Upper lobe of left lung (tissue), 6 donors: ENCODE measurements around the gene DNAH17. TPM values are rescaled to one million over a fixed set of nuclear protein-coding genes. Genes with fewer than 3 reads are reported as not detected.

Experiments
- ATAC-seq, 2 donors: fragments of 200-7000 bp; cut with Tn5 transposase; one replicate each; pipeline ENCODE4 v1.9.1; 2022; ENCODE audit warnings: mild to moderate bottlenecking in 2 of 2, moderate library complexity in 2 of 2; ENCODE audit not compliant: low FRiP score in 2 of 2
- DNase-seq, 2 donors: peaks; one replicate each; pipeline ENCODE4 v3.0.0-alpha.2; 2019 to 2020
- H3K27ac ChIP-seq, 4 donors: fragments of 200-600 bp; sonication (generic); one replicate each; pipeline ENCODE4 v1.5.1; 2016 to 2019
- H3K27me3 ChIP-seq, 4 donors: fragments of 200-600 bp; sonication (generic); one replicate each; pipeline ENCODE4 v1.5.1; 2017 to 2019
- H3K36me3 ChIP-seq, 4 donors: fragments of 200-600 bp; sonication (generic); one replicate each; pipeline ENCODE4 v1.5.1; 2016 to 2019
- H3K4me1 ChIP-seq, 4 donors: fragments of 200-600 bp; sonication (generic); one replicate each; pipeline ENCODE4 v1.5.1; 2018 to 2019
- H3K4me3 ChIP-seq, 4 donors: fragments of 200-600 bp; sonication (generic); one replicate each; pipeline ENCODE4 v1.5.1; 2017 to 2019; ENCODE audit warnings: mild to moderate bottlenecking in 2 of 4, moderate library complexity in 1 of 4
- H3K9me3 ChIP-seq, 4 donors: fragments of 200-600 bp; sonication (generic); one replicate each; pipeline ENCODE4 v1.5.1; 2018 to 2019
- EP300 ChIP-seq, 4 donors: sonication (generic); formaldehyde crosslinking; IDR thresholded peaks; one replicate each; pipeline ENCODE4 v1.5.1; 2017; ENCODE audit warnings: antibody characterized with exemption in 4 of 4, control low read depth in 2 of 4
- POLR2A ChIP-seq, 4 donors: fragments of 450-650 bp; IDR thresholded peaks; one replicate each; pipeline ENCODE4 v1.5.1; 2016 to 2017; ENCODE audit warnings: antibody characterized with exemption in 4 of 4, mild to moderate bottlenecking in 2 of 4
- POLR2AphosphoS5 ChIP-seq, 2 donors: sonication (generic); formaldehyde crosslinking; IDR thresholded peaks; one replicate each; pipeline ENCODE4 v1.5.1; 2017; ENCODE audit warnings: antibody characterized with exemption in 2 of 2
- WGBS, 2 donors: methylation state at CpG; one replicate each; pipeline ENCODE4 v1.1.5; 2017 to 2018; 5-methylcytosine and 5-hydroxymethylcytosine counted together
- total RNA-seq, 6 donors: library from RNA; depleted of rRNA in 4 of 6; stranded (reverse); fragments of >200 nt in 4 of 6; gene quantifications; one replicate each; pipeline versions ENCODE4 v1.1.0 to v1.2.1, GENCODE V29; 2016 to 2021
- TF ChIP-seq, protein P1 (sequence below), 6 experiments: fragments of 450-650 bp in 4 of 6; fragments of 200-600 bp in 2 of 6; sonication (generic) in 2 of 6; IDR thresholded peaks; one replicate each; pipeline ENCODE4 v1.5.1; 2016 to 2019; ENCODE audit warnings: antibody characterized with exemption in 6 of 6
- donor health status: DM: no; HTN: no; CAD: no; lungs with moderate emphysema.
- donor health status: DM: no; HTN: yes; CAD: no; lungs with severe emphysema.

Gene DNAH17
- total RNA-seq, 6 donors from 2014 or later, result 2.0 to 21.0 (median 3.7) TPM

DNA sequence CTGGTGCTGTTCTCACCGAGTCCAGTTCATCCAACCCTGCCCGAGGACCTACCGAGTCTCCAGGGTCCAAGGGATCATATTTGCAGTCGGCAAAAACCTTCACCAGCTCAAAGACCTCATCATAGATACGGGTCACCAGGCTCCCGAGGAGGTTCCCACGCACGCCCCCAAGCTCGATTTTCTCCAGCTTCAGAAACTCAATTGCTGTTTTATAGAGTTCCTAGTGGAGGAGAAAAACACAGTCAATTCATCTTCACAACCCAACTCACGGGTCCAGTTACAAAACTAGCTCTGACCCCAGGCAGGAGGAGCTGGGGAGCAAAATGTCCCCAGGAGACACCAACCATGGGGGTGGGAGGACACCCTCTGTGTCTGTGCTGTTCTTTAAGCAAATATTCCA lies 10.2 kb downstream of the DNAH17 start:
- no peaks in the 10 kb centered on the region for H3K4me1 ChIP-seq
- TF ChIP-seq EP300 (IDR thresholded peaks at IDR 0.05) (no peak), POLR2A (IDR thresholded peaks at IDR 0.05) (no peak), POLR2AphosphoS5 (IDR thresholded peaks at IDR 0.05) (no peak)
- TF ChIP-seq, protein P1, sequence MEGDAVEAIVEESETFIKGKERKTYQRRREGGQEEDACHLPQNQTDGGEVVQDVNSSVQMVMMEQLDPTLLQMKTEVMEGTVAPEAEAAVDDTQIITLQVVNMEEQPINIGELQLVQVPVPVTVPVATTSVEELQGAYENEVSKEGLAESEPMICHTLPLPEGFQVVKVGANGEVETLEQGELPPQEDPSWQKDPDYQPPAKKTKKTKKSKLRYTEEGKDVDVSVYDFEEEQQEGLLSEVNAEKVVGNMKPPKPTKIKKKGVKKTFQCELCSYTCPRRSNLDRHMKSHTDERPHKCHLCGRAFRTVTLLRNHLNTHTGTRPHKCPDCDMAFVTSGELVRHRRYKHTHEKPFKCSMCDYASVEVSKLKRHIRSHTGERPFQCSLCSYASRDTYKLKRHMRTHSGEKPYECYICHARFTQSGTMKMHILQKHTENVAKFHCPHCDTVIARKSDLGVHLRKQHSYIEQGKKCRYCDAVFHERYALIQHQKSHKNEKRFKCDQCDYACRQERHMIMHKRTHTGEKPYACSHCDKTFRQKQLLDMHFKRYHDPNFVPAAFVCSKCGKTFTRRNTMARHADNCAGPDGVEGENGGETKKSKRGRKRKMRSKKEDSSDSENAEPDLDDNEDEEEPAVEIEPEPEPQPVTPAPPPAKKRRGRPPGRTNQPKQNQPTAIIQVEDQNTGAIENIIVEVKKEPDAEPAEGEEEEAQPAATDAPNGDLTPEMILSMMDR (IDR thresholded peaks at IDR 0.05), result no peak
- DNase-seq (no peak), ATAC-seq (no peak)
- H3K9me3 ChIP-seq, result no peaks in the 10 kb centered on the region
- H3K27ac ChIP-seq, result no peak overlapping the region
- H3K27me3 ChIP-seq, result no peaks in the 10 kb centered on the region
- H3K36me3 ChIP-seq, result no peaks in the 10 kb centered on the region
- 92 to 93% methylated on average over 10 of the region's 10 CpGs for WGBS, 2 donors
- no peak overlapping the region for H3K4me3 ChIP-seq

DNA sequence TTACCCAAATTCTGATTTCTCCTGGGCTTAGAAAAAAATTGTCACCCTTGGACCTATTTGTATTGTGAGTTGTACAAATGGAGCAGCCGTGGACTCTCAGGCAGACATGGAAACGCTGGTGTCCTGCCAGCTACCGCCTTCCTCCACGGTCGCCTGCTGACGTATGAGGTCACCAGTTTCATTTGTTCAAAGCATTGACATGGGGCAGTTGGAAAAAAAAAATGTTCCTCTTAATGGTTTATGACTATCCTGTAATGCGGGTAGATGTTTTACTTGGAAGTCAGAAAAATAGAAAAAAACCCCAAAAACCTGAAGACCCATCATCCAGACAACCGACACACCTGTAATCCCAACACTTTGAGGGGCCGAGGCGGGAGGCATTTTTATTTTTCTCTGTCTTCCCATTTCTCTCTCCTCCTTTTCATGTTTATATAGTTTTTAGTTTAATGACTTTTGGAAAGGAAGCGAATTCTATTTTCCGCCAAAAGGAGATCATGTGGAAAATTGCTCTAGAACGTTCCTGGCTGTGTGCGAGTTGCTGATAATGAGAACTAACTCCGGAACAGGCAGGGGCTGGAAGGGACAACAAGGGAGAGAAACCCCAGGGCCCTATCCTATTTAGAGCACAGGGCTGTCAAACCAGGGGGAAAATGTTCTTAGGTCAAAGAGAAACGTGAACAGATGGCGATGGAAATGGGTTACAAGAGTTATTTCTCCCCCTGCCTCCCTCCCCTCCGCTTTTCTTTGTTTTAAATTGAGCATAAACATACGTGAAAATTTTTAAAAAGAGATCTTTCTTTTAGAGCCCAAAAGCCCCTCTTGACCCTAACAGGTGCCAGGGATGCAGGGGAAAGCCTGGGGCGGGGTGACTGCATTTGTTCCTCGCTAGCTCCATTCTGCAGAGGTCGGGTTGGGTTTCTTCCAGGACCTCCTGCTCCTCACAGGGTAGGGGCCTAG lies 13.7 kb downstream of the DNAH17 start:
- H3K27me3 ChIP-seq, result no peaks in the 10 kb centered on the region
- no peaks in the 10 kb centered on the region for H3K9me3 ChIP-seq
- H3K27ac ChIP-seq, result no peak overlapping the region
- WGBS, 2 donors, result 71 to 78% methylated on average over 22 of the region's 22 CpGs
- no peaks in the 10 kb centered on the region for H3K36me3 ChIP-seq
- H3K4me1 ChIP-seq, result no peaks in the 10 kb centered on the region
- ATAC-seq (peak in 1 of 2 donors; percentile 33), DNase-seq (no peak)
- H3K4me3 ChIP-seq, result no peak overlapping the region
- TF ChIP-seq EP300 (IDR thresholded peaks at IDR 0.05) (no peak), POLR2A (IDR thresholded peaks at IDR 0.05) (no peak), POLR2AphosphoS5 (IDR thresholded peaks at IDR 0.05) (no peak)
- TF ChIP-seq, protein P1 (IDR thresholded peaks at IDR 0.05), result no peak

- ATAC-seq, result no peak
- Histone ChIP-seq H3K27ac (no peak overlapping the region), H3K9me3 (no peaks in the 10 kb centered on the region), H3K4me3 (no peak overlapping the region), H3K4me1 (no peaks in the 10 kb centered on the region), H3K36me3 (no peaks in the 10 kb centered on the region), H3K27me3 (no peaks in the 10 kb centered on the region)
- TF ChIP-seq POLR2A (IDR thresholded peaks at IDR 0.05), result no peak
- TF ChIP-seq, protein P1 (IDR thresholded peaks at IDR 0.05), result no peak
- no peak for TF ChIP-seq EP300 (IDR thresholded peaks at IDR 0.05)
- TF ChIP-seq POLR2AphosphoS5 (IDR thresholded peaks at IDR 0.05), result no peak
- 83 to 92% methylated on average over 7 of the region's 7 CpGs for whole genome bisulfite sequencing, 2 donors
- no peak for DNase-seq
These were observed 14.5 kb downstream of the DNAH17 start for GRCh38 chr17:78562734-78563133.

- TF ChIP-seq POLR2A (IDR thresholded peaks at IDR 0.05) (no peak), POLR2AphosphoS5 (IDR thresholded peaks at IDR 0.05) (no peak), EP300 (IDR thresholded peaks at IDR 0.05) (no peak)
- TF ChIP-seq, protein P1 (IDR thresholded peaks at IDR 0.05), result no peak
- no peaks in the 10 kb centered on the region for H3K36me3 ChIP-seq
- ATAC-seq (no peak), DNase-seq (no peak)
- no peak overlapping the region for H3K27ac ChIP-seq
- H3K4me3 ChIP-seq, result no peak overlapping the region
- no peaks in the 10 kb centered on the region for H3K4me1 ChIP-seq
- H3K27me3 ChIP-seq, result no peaks in the 10 kb centered on the region
- no peaks in the 10 kb centered on the region for H3K9me3 ChIP-seq
- 94 to 97% methylated on average over 6 to 10 of the region's 10 CpGs for WGBS, 2 donors
These were observed 16.0 kb downstream of the DNAH17 start for GRCh38 chr17:78561166-78561565.
